Neuron (in vitro differentiated cells): Measurements from ENCODE around the gene SDC3.

ENCODE experiments used
- H2AFZ ChIP-seq: one replicate; pipeline ENCODE4 v1.6.1; 2013; ENCODE audit warnings: low read depth, mild to moderate bottlenecking, inconsistent platforms, low read length, moderate library complexity
- H3K27me3 ChIP-seq: one replicate; pipeline ENCODE4 v1.6.1; 2013; ENCODE audit warnings: low read length; ENCODE audit not compliant: insufficient read depth
- H3K36me3 ChIP-seq: one replicate; pipeline ENCODE4 v1.6.1; 2013; ENCODE audit warnings: low read length; ENCODE audit not compliant: insufficient read depth
- H3K4me1 ChIP-seq: one replicate; pipeline ENCODE4 v1.6.1; 2013; ENCODE audit warnings: low read length; ENCODE audit not compliant: insufficient read depth
- H3K4me3 ChIP-seq: 2 replicates; pipeline ENCODE4 v1.5.1; 2013; ENCODE audit warnings: mild to moderate bottlenecking, low read length, moderate library complexity
- H3K9me3 ChIP-seq: one replicate; pipeline ENCODE4 v1.6.1; 2013; ENCODE audit warnings: low read length

Gene SDC3

DNA sequence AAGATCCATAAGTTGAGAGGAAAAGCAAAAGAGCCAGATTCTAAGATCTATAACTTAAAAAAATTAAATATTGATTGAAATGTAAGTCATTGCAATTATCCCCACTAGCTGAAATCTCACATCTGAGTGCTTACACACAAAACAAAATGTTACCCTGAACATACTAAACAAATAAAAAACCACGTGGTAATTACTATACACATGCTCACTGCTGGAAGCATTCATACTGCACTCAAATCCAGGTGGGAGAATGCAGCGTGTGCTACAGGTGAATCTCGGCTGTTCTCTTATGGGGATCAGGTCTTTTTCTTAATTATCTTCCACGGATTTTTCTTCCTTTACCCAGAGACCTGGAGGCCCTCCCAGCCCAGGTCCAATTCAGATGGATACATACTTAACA, 74.3 kb downstream of the SDC3 start:
- Histone ChIP-seq H3K4me1 (no peaks in the 10 kb centered on the region), H3K27me3 (no peaks in the 10 kb centered on the region), H3K4me3 (no peak overlapping the region), H3K9me3 (no peaks in the 10 kb centered on the region), H2AFZ (no peak overlapping the region), H3K36me3 (no peaks in the 10 kb centered on the region)

DNA sequence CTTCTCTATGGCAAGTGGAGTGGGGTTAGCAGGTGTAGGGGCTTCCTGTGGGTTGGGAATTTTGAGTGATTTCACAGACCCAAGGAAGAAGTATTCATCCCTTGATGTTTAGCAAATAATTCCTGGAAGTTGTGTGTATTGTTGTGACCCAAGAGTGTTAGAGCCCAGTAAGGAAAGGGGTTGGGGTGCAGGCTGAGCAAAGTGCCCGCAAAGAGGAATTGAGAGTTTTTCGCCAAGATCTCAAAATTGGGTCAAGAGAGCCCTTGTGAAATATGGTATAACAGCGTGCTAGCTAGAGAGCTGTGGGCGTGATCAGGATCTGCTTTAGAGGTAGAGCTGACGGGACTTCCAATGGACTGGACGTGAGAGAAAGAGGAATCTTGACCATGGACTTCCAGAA, 78.0 kb downstream of the SDC3 start:
- Histone ChIP-seq H2AFZ (no peak overlapping the region), H3K36me3 (no peaks in the 10 kb centered on the region), H3K4me1 (peaks cover 4% of the 10 kb centered on the region), H3K27me3 (no peaks in the 10 kb centered on the region), H3K4me3 (no peak overlapping the region), H3K9me3 (peaks cover 2% of the 10 kb centered on the region)

DNA sequence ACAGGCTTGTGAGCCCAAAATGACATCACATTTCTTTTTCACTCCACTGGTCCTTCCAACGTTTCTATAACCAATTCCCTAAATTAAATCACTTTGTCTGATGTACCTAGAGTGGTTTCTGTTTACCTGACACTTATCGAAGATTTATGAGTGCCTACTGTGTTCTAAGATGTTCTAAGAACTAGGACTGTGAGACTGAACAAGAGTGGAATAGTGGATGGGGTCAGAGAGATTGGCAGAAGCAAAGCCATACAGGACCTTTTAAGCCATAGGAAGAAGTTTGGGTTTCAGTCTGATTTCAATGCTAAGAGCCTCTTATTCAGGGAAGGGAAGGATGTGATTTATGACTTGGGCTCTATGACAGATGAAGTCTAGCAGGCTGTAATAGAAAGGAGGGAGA, 78.7 kb downstream of the SDC3 start:
- no peaks in the 10 kb centered on the region for H3K36me3 ChIP-seq
- H3K27me3 ChIP-seq: no peaks in the 10 kb centered on the region
- H2AFZ ChIP-seq: no peak overlapping the region
- peaks cover 11% of the 10 kb centered on the region for H3K4me1 ChIP-seq
- no peak overlapping the region for H3K4me3 ChIP-seq
- peaks cover 2% of the 10 kb centered on the region for H3K9me3 ChIP-seq

DNA sequence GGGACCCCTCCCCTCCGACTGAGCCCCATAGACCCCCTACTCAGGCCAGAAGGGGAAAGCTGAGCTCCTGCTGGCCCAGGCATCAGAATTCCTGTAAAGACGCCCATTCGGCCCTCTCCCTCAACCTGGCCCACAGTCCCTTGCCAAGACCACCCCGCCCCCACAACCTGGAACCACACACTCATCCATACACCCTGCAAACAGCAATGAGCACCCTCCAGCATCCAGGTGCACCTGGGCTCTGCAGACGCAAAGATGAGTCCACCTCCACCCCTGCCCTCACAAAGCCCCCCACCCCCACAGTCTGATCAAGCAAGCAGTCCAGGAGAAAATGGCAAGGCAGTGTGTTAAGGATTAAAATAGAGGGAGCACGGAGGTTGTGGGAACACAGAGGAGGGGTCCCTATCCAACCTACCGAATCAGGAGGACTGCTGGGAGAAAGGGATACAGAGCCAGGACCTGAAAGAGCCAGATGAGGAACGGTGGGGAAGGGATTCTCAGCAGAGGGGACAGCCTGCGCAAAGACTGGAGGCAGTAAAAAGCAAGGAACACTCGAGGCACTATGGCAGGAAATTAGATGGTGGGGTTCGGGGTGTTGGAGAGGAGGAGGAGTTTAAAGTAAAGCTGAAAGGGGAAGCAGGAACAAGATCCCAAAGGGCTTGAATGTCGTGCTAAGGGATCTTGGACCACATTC, 83.7 kb downstream of the SDC3 start:
- H3K9me3 ChIP-seq: peaks cover 2% of the 10 kb centered on the region
- peaks cover 35% of the 10 kb centered on the region for H3K4me1 ChIP-seq
- peak overlapping the region; percentile 37 for H3K4me3 ChIP-seq
- H2AFZ ChIP-seq: no peak overlapping the region
- H3K36me3 ChIP-seq: no peaks in the 10 kb centered on the region
- no peaks in the 10 kb centered on the region for H3K27me3 ChIP-seq

DNA sequence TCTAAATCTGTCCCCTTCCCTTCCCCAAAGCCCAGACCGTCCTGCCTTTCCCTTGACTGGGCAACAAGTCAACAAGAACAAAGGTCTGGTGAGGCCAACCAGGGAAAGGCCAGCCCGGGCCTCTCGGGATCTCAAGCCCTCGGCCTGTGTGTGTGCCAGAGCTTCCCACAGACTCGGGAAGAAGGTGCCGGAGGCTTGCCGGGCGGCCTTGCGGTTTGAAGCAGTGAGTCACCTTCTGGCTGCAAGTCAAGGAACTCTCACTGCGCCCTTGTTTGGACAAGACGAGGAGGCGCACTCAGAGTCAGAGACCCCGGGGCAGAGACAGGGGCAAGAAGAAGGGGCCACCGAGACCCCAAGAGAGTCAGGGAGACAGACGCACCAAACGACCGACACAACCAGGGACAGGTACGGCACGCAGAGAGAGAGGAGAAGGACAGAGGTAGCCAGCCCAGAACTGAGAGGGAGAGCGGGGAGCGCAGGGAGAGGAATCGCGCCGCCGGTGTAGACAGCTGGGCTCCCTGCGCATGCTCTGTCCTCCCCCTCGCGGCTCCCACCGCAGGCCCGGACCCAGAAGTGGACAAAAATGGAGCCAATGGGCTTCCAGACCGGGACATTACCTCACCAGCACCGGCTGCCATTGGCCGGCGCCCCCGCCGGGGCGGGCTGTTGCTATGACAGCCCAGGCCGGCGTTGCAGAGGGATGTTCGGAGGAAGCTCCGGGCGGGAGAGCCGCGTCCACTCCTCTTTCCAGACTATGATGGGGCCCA, 84.4 kb downstream of the SDC3 start:
- Histone ChIP-seq H3K9me3 (peaks cover 2% of the 10 kb centered on the region), H3K4me3 (peak overlapping the region; percentile 71), H3K4me1 (peaks cover 39% of the 10 kb centered on the region), H3K27me3 (no peaks in the 10 kb centered on the region), H2AFZ (no peak overlapping the region), H3K36me3 (no peaks in the 10 kb centered on the region)

DNA sequence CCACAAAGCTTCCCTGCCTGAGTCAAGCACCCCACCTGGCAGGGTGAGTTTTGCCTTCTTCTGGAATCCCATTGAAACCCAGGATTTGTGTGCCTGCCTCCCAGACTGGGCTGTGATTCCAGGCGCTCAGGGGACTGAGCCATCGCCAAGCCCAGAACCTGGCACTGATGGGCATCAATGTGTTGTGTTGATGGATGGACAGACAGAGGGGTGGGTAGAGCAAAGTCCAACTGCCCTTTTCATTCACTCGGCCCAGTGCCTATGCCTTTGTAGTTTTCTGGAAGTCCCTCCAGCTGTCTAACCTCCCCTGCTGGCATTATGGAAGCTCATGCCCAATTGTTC, 85.0 kb downstream of the SDC3 start:
- H2AFZ ChIP-seq: no peak overlapping the region
- H3K27me3 ChIP-seq: no peaks in the 10 kb centered on the region
- peak overlapping the region; percentile 71 for H3K4me3 ChIP-seq
- no peaks in the 10 kb centered on the region for H3K36me3 ChIP-seq
- peaks cover 44% of the 10 kb centered on the region for H3K4me1 ChIP-seq
- H3K9me3 ChIP-seq: no peaks in the 10 kb centered on the region

DNA sequence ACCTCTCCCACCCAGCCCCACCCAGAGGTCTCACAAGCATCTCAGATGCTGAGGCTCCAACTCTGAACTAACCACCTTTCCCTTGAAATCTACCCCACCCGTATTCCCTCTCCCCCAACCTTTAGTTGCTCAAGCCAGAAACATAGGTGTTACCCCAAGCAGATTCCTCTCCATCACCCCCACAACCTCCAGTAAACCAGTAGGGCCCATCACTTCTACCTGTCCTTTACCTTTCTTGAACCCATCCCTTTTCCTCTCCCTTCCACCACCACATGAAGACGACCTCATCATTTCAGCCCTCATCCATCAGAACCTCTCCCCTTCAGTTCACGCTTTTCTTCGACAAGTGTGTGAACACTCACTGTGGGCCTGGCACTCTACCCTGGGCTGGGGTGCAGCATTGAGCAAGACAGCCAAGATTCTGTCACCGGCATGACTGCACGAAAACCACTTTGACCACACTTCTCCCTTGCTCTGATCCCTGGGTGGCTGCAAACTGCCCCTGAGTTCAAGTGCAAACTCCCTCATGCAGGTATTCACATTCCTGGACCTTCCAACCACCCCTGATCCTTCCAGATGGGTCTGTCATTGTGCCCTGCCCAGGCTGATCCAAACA, 85.5 kb downstream of the SDC3 start:
- no peaks in the 10 kb centered on the region for H3K9me3 ChIP-seq
- H3K27me3 ChIP-seq: no peaks in the 10 kb centered on the region
- H3K4me1 ChIP-seq: peaks cover 50% of the 10 kb centered on the region
- H2AFZ ChIP-seq: no peak overlapping the region
- no peak overlapping the region for H3K4me3 ChIP-seq
- H3K36me3 ChIP-seq: no peaks in the 10 kb centered on the region

DNA sequence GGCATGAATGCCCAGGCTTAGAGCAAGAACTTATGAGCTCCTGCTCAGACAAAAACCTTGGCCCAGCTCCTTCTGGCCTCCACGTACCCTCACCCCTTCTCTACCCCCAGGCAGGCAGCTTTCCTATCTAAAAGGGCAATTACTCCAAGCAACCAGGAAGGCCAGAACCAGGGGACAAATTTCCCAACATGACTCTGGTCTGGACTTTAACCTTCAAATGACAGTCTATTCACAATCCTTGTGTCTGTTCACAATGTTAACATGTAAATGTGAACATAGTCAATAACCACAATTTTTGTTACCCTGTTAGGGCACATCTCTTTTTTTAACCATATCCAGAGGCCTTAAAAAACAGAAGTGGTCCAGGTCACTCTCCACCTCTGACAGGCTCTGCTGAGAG, 86.6 kb downstream of the SDC3 start:
- Histone ChIP-seq H3K4me3 (no peak overlapping the region), H3K9me3 (no peaks in the 10 kb centered on the region), H3K36me3 (no peaks in the 10 kb centered on the region), H2AFZ (no peak overlapping the region), H3K27me3 (no peaks in the 10 kb centered on the region), H3K4me1 (peaks cover 58% of the 10 kb centered on the region)

DNA sequence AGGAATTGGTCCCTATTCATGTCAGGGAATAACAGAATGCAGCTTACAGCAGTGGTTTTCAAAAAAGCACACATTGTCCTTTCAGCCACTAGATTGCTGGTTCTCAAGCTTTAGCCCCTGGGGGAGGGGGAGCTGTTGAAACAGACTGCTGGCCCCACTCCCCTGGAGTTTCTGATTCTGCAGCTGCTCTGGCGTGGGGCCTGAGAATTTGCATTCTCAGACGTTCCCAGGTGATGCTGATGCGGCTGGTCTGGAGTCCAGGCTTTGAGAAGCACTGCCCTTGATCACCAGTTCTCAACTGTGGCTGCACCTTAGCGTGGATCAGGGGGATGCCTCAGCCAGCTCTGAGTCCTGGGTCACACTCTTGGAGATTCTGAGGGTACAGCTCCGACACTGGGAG, 88.3 kb downstream of the SDC3 start:
- Histone ChIP-seq H3K4me1 (peaks cover 66% of the 10 kb centered on the region), H2AFZ (no peak overlapping the region), H3K4me3 (no peak overlapping the region), H3K36me3 (no peaks in the 10 kb centered on the region), H3K27me3 (no peaks in the 10 kb centered on the region), H3K9me3 (no peaks in the 10 kb centered on the region)
